CD14-positive monocyte (primary cell): ENCODE data around the gene MAB21L3. TPM values are rescaled to one million over a fixed set of nuclear protein-coding genes. Genes with fewer than 3 reads are reported as not detected.

ENCODE experiments used
- DNase-seq, 3 donors: peaks; one replicate each; pipeline ENCODE4 v3.0.0-alpha.2; 2011 to 2022
- H2AFZ ChIP-seq: 2 replicates; pipeline ENCODE4 v1.6.0; 2012; ENCODE audit warnings: mild to moderate bottlenecking, low read depth, low read length, inconsistent platforms; ENCODE audit not compliant: insufficient read depth, poor library complexity, severe bottlenecking
- H3K27ac ChIP-seq, 2 donors: 1 replicate in 1 of 2; 2 replicates in 1 of 2; pipeline ENCODE4 v1.5.1; 2012 to 2013; ENCODE audit warnings: low read length in 2 of 2, control low read depth in 1 of 2, inconsistent platforms in 1 of 2, low read depth in 1 of 2, mild to moderate bottlenecking in 1 of 2
- H3K27me3 ChIP-seq, 2 donors: one replicate each; pipeline versions ENCODE4 v1.6.0 to v1.6.1; 2011 to 2013; ENCODE audit warnings: low read length in 2 of 2; ENCODE audit not compliant: control insufficient read depth in 2 of 2, insufficient read depth in 2 of 2
- H3K36me3 ChIP-seq, 2 donors: replicated peaks in 1 of 2; 1 replicate in 1 of 2; 2 replicates in 1 of 2; pipeline versions ENCODE4 v1.5.1 to v1.6.1; 2012 to 2013; ENCODE audit warnings: low read length in 2 of 2, control low read depth in 1 of 2, inconsistent platforms in 1 of 2, mild to moderate bottlenecking in 1 of 2; ENCODE audit not compliant: insufficient read depth in 2 of 2, control insufficient read depth in 1 of 2
- H3K4me1 ChIP-seq, 2 donors: 1 replicate in 1 of 2; 2 replicates in 1 of 2; pipeline versions ENCODE4 v1.5.1 to v1.6.1; 2012 to 2013; ENCODE audit warnings: low read length in 2 of 2, control low read depth in 1 of 2, inconsistent platforms in 1 of 2, mild to moderate bottlenecking in 1 of 2, moderate library complexity in 1 of 2; ENCODE audit not compliant: insufficient read depth in 2 of 2, control insufficient read depth in 1 of 2
- H3K4me2 ChIP-seq: replicated peaks from 2 replicates; pipeline ENCODE3; 2012; ENCODE audit warnings: low read length, moderate library complexity, mild to moderate bottlenecking; ENCODE audit not compliant: poor library complexity, severe bottlenecking; ENCODE audit errors: extremely low read depth
- H3K4me3 ChIP-seq, 3 experiments: fragments of 200-600 bp in 1 of 3; sonication (generic) in 1 of 3; replicated peaks in 1 of 3; 1 replicate in 2 of 3; 2 replicates in 1 of 3; pipeline ENCODE4 v1.5.1; 2011 to 2013; ENCODE audit warnings: low read length in 3 of 3, mild to moderate bottlenecking in 3 of 3, control low read depth in 2 of 3, low read depth in 2 of 3, inconsistent platforms in 1 of 3, moderate library complexity in 1 of 3
- H3K79me2 ChIP-seq: 2 replicates; pipeline ENCODE4 v1.6.0; 2012; ENCODE audit warnings: mild to moderate bottlenecking, control low read depth, inconsistent platforms, low read length, moderate library complexity; ENCODE audit not compliant: insufficient read depth
- H3K9ac ChIP-seq: 2 replicates; pipeline ENCODE4 v1.6.0; 2017; ENCODE audit warnings: low read length, mild to moderate bottlenecking; ENCODE audit not compliant: insufficient read depth, poor library complexity, severe bottlenecking
- H3K9me3 ChIP-seq, 2 donors: replicated peaks in 1 of 2; 1 replicate in 1 of 2; 2 replicates in 1 of 2; pipeline versions ENCODE4 v1.5.1 to v1.6.1; 2012 to 2013; ENCODE audit warnings: low read length in 2 of 2, control low read depth in 1 of 2; ENCODE audit not compliant: control insufficient read depth in 1 of 2, insufficient read depth in 1 of 2
- H4K20me1 ChIP-seq: 2 replicates; pipeline ENCODE4 v1.6.0; 2012; ENCODE audit warnings: mild to moderate bottlenecking, low read length, control low read depth, moderate library complexity; ENCODE audit not compliant: insufficient read depth
- H3K27ac Mint-ChIP-seq, 7 donors: one replicate each; pipeline ENCODE4 v1.8.0; 2020; ENCODE audit warnings: mild to moderate bottlenecking in 7 of 7, mixed read lengths in 7 of 7, moderate library complexity in 6 of 7, inconsistent platforms in 2 of 7
- H3K27me3 Mint-ChIP-seq, 3 donors: one replicate each; pipeline ENCODE4 v1.8.0; 2021 to 2022; ENCODE audit warnings: low read depth in 3 of 3, mild to moderate bottlenecking in 3 of 3, mixed read lengths in 3 of 3, moderate library complexity in 3 of 3, inconsistent platforms in 1 of 3
- H3K36me3 Mint-ChIP-seq, 2 donors: one replicate each; pipeline ENCODE4 v1.8.0; 2020; ENCODE audit warnings: mixed read lengths in 2 of 2, inconsistent platforms in 1 of 2, mild to moderate bottlenecking in 1 of 2
- H3K4me1 Mint-ChIP-seq: one replicate; pipeline ENCODE4 v1.8.0; 2020; ENCODE audit warnings: mild to moderate bottlenecking, mixed read lengths
- H3K4me3 Mint-ChIP-seq, 2 donors: one replicate each; pipeline ENCODE4 v1.8.0; 2020; ENCODE audit warnings: mild to moderate bottlenecking in 2 of 2, mixed read lengths in 2 of 2, moderate library complexity in 1 of 2
- H3K9me3 Mint-ChIP-seq, 7 donors: one replicate each; pipeline ENCODE4 v1.8.0; 2020 to 2022; ENCODE audit warnings: mixed read lengths in 7 of 7, mild to moderate bottlenecking in 6 of 7, moderate library complexity in 6 of 7, inconsistent platforms in 2 of 7
- WGBS: methylation state at CpG from one replicate; pipeline ENCODE4 v1.1.5; 2013; ENCODE audit warnings: missing lambda C conversion rate; ENCODE audit not compliant: insufficient coverage; 5-methylcytosine and 5-hydroxymethylcytosine counted together
- intact Hi-C, 2 donors: fragments of 100-400 bp; cut with micrococcal nuclease; formaldehyde crosslinking; loops; one replicate each; pipeline versions ENCODE4 v1.15.0 to v1.15.1; 2023
- polyA plus RNA-seq, 3 donors: library from polyadenylated mRNA; depleted of rRNA in 1 of 3; unstranded in 2 of 3; stranded (reverse) in 1 of 3; fragments of 300-500 nt in 2 of 3; fragments of >200 nt in 1 of 3; fragmentation: Illumina TruSeq in 2 of 3; gene quantifications; 1 replicate in 2 of 3; 2 replicates in 1 of 3; pipeline ENCODE4 v1.2.3, GENCODE V29; 2012 to 2021
- TF ChIP-seq, protein P1 (sequence below): fragments of 200-600 bp; IDR thresholded peaks from one replicate; pipeline ENCODE4 v1.8.0; 2022; ENCODE audit warnings: antibody characterized with exemption, mild to moderate bottlenecking

The MAB21L3 gene
- polyA plus RNA-seq, 3 donors, result 0.44 TPM; not detected in 2

- no peak overlapping the region for H2AFZ ChIP-seq
- Mint-ChIP-seq H3K4me1 (peaks cover 13% of the 10 kb centered on the region), H3K9me3 (peaks cover 0 to 5% (median 0%) of the 10 kb centered on the region in 7 donors), H3K27ac (no peak overlapping the region), H3K4me3 (no peak overlapping the region), H3K27me3 (peaks cover 0 to 2% (median 2%) of the 10 kb centered on the region in 3 donors), H3K36me3 (peaks cover 42 to 46% of the 10 kb centered on the region in 2 donors)
- H3K9ac ChIP-seq, result no peak overlapping the region
- H3K27me3 ChIP-seq, result no peaks in the 10 kb centered on the region
- H3K4me2 ChIP-seq, result no peak overlapping the region
- WGBS, result no CpG with 5 or more reads among the region's 4 CpGs
- H3K27ac ChIP-seq, result no peak overlapping the region
- H3K4me3 ChIP-seq, result no peak overlapping the region
- H3K9me3 ChIP-seq, result no peaks in the 10 kb centered on the region
- no peak for DNase-seq
- H3K79me2 ChIP-seq, result no peaks in the 10 kb centered on the region
- no peaks in the 10 kb centered on the region for H3K4me1 ChIP-seq
- TF ChIP-seq, protein P1, sequence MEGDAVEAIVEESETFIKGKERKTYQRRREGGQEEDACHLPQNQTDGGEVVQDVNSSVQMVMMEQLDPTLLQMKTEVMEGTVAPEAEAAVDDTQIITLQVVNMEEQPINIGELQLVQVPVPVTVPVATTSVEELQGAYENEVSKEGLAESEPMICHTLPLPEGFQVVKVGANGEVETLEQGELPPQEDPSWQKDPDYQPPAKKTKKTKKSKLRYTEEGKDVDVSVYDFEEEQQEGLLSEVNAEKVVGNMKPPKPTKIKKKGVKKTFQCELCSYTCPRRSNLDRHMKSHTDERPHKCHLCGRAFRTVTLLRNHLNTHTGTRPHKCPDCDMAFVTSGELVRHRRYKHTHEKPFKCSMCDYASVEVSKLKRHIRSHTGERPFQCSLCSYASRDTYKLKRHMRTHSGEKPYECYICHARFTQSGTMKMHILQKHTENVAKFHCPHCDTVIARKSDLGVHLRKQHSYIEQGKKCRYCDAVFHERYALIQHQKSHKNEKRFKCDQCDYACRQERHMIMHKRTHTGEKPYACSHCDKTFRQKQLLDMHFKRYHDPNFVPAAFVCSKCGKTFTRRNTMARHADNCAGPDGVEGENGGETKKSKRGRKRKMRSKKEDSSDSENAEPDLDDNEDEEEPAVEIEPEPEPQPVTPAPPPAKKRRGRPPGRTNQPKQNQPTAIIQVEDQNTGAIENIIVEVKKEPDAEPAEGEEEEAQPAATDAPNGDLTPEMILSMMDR, result no peak
- intact Hi-C loops, result no loop called here
- peaks cover 40 to 54% of the 10 kb centered on the region in 2 donors for H3K36me3 ChIP-seq
- H4K20me1 ChIP-seq, result no peaks in the 10 kb centered on the region
Measured at GRCh38 chr1:116075990-116076389, 35.2 kb upstream of the MAB21L3 start.

- Mint-ChIP-seq H3K27me3 (peaks cover 0 to 2% (median 2%) of the 10 kb centered on the region in 3 donors), H3K4me1 (peaks cover 13% of the 10 kb centered on the region), H3K36me3 (peaks cover 33 to 40% of the 10 kb centered on the region in 2 donors), H3K27ac (no peak overlapping the region), H3K9me3 (peaks cover 0 to 5% (median 0%) of the 10 kb centered on the region in 7 donors), H3K4me3 (no peak overlapping the region)
- H3K4me1 ChIP-seq, result no peaks in the 10 kb centered on the region
- TF ChIP-seq, protein P1, result no peak
- H3K79me2 ChIP-seq, result no peaks in the 10 kb centered on the region
- H2AFZ ChIP-seq, result no peak overlapping the region
- no peaks in the 10 kb centered on the region for H3K27me3 ChIP-seq
- no peak overlapping the region for H3K9ac ChIP-seq
- H4K20me1 ChIP-seq, result no peaks in the 10 kb centered on the region
- no peak for DNase-seq
- H3K4me2 ChIP-seq, result no peak overlapping the region
- intact Hi-C loops, result no loop called here
- no CpG with 5 or more reads among the region's 3 CpGs for WGBS
- peaks cover 32 to 46% of the 10 kb centered on the region in 2 donors for H3K36me3 ChIP-seq
- H3K4me3 ChIP-seq, result no peak overlapping the region
- H3K27ac ChIP-seq, result no peak overlapping the region
- no peaks in the 10 kb centered on the region for H3K9me3 ChIP-seq
Measured at GRCh38 chr1:116076831-116077230, 34.4 kb upstream of the MAB21L3 start.
